GM18502 (cell line): ENCODE data around the gene PIK3R4.

Experiments used
- ATAC-seq: cut with Tn5 transposase; IDR thresholded peaks from one replicate; pipeline ENCODE4 v1.9.1; 2021; ENCODE audit warnings: mild to moderate bottlenecking; ENCODE audit not compliant: unreplicated experiment, poor library complexity

Gene PIK3R4

DNA sequence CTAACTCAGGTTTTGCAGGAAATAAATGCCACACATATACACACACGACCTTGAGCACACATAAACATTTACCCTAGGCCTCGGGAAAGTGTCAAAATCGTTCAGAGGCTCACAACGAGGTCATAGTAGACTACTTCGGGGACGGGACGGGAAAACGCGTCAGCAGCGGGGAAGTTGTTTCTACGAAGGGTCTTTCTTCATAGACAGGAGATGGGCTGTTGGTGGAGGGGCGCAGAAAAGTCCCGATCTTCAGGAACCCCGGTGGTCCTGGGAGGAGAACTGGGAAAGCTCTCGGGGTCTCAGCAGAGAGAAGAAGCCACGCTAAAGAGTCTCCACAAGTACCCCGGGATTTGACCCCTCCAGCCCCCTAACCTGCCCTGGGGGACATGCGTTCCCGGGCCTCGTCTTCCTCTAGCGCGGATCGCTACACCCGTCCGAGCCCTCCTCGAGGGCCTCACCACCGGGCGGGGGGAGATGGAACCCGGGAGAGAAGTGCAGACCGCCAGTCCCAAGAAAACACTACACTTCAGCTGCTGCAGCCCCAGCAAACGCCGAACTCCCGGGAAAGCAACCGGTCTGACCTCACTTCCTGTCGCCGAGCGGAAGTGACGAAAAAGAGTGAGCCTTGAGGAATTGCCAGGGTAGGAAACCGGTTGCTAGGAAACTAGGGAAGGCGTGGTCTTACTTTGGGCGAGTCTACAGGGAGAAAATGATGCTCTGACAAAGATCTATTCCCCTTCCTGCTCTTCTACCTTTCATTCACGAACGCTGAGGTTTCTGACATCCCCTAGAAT is at the start of gene PIK3R4:
Gene PIK3R4 (minus strand): TSS at position 584 of the 794 bp plus-strand sequence. CDS start 1,611 bp downstream, outside the sequence.
- peak; percentile 91 for ATAC-seq

DNA sequence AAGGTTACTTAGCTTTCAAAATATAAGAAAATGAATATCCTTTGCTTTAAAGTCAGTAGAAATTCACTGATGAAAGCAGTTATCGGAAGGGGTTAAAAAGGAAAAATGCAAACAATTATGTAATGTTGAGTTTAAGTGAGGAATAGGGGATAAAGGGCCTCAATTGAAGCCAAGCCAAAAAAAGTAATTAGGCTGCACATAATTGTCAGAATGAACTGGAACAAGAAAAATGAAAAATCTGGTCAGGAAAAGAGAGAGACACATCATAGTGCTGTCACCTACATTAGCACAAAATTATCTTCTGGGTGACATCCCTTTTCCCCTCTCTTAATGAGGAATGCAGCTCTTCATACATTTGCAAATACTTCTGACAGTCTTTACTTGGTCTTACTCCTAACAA is 48.8 kb upstream of the PIK3R4 start:
- no peak for ATAC-seq

DNA sequence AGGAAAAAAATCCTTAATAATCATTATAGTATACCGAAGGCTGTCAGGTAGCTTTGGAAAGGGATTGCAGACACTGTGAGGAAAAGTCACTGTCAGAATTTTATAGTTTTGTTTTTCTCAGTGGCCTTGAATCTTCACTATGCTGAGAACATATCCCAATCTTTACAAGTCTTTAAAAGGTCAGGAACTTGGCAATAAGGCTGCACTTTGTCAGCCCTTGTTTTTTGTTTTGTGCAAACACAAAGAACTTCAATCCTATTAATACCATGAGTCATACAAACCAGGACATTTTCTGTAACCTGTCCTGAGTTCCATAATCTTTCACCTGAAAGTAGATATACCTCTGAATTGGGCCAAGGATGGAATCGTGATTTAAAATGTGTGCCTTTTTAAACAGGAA is 45.6 kb upstream of the PIK3R4 start:
- ATAC-seq: no peak

DNA sequence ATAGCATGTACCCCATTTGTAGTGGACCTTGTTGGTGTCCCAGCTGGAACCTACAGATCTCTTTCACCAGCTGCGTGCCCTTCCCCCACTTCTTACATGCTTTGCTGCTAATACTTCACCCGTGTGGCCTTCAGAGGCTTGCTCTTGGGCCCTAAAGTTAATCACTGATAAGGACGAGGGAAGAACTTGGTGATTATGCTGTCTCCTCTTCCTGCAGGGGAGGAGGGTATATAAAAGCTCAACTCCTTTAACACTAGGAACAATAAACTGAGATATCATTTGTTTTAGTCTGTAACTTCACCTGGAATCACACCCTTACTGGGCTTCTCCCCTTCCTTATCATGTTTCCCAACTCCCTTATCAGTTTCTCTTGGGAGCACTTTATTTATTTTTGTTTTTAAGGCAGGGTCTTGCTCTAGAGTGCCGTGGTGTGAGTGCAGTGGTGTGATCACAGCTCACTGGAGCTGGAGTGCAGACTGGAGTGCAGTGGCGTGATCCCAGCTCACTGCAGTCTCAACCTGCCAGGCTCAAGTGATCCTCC is 43.2 kb upstream of the PIK3R4 start:
- no peak for ATAC-seq

DNA sequence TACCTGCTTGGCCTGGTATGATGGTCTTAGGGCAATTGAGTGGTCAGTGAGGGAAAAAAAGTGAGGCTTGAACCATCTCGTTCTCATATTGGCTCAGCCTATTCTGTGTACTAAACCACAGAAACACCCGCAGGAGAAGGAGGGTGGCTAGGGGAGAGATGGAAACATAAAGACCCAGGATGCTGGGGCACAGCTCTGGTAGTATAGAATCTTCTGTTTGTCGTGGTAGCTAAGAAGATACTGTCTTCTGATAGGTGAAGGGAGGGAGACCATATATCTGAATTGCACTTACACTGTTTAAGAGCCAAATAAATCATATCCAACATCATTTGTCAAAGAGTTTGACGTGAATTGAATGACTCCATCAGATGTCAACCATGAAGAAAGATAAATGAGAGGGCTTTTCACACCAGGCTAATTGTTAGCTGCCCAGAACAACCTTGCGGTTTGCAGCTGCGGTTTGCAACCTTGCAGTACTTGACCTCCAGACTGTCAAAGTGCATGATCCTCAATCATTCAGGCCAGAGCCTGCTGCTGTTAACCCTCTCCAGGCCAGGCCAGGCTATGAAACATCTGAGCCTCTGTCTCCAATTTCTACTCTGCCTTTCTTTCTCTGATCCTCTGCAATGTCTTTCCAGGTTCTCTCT is 40.9 kb upstream of the PIK3R4 start:
- no peak for ATAC-seq

DNA sequence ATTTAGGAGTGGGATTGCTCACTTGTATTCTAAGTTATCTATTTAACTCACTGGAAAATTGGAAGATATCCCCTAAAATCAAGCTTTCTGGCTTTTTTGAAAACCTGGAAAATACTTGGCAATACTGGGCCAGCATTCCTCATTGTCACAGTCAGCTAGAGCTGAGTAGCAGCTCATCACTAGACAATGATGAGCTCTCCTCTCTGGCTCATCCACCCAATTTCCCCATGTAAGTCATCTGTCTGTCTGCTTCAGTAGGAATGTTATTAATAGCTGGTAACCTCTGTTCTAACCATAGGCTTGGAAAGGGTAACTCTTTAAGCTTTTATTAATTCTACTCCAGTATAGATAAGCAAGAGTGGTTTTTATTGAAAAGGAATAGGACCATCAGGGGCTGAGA is 39.7 kb upstream of the PIK3R4 start:
- ATAC-seq: no peak

DNA sequence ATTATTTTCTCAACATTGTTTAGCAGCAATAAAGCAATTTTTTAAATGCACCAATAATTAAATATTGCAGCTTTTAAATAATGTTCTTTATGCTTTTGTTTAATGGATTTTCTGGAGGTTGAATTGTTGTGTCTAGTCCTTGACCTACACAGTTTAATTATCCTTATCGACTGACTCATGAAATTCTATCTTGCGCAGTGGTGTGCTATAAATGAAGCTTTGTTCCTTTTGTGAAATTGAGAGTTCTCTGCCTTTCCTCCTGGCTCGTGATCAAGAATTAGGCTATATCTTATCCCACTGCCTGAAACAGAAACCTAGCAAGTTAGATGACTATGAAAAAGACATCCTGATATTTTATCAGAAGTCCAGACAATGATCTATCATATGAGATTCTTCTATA is 37.0 kb upstream of the PIK3R4 start:
- no peak for ATAC-seq

DNA sequence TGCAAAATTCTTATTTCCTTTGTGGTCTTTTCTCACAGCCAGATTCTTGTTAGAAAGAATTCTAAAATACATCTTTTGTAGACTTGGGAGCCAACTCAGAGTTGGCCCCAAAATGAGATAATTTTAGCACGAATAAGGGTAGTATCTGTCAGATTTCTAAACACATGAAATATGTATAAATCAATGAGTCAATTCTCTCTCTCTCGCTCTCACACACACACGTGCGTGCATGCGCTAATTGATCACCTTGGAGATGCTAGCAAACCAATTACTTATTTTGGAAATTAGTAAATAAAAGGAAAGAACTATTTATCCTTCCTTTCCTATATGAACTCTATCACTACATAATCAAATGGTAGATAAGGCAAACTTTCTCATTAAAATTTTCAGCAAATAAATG is 32.9 kb upstream of the PIK3R4 start:
- peak; percentile 19 for ATAC-seq

DNA sequence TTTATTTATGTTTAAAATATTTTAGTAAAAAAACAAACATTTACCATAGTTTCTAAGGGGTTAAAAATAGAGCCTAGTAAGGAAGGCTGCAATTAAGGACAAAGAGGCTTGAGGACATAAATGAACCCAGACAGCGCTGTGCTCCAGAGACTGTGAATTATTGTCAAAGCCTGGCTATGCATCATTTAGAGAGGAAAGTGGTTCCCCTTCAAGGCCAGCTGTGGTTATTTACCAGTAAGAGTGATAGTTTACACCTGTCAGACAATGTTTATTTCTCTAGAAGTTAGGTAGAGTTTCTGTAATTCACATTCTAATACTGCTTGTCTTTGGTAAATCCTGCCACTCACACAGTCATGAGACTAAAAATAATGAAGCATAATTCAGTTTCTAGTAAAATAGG is 32.4 kb upstream of the PIK3R4 start:
- ATAC-seq: peak; percentile 95

DNA sequence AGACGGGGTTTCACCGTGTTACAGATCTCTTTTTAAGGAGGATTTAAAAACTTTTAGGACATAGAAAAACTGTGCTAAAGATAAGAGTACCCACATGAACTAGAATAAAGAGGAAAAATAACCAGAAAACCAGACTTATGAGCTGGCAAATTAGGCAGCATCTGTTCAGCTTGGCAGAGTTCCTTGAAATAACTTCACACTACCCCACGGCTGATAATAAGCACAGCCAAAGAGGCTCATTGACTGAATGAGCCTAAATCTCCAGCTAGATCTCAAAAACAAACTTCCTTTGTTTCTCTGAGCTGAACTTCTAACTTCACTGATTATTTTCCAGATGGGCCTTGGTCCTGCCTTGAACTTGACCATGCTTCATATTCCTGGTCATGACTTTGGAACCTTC is 26.7 kb upstream of the PIK3R4 start:
- no peak for ATAC-seq

DNA sequence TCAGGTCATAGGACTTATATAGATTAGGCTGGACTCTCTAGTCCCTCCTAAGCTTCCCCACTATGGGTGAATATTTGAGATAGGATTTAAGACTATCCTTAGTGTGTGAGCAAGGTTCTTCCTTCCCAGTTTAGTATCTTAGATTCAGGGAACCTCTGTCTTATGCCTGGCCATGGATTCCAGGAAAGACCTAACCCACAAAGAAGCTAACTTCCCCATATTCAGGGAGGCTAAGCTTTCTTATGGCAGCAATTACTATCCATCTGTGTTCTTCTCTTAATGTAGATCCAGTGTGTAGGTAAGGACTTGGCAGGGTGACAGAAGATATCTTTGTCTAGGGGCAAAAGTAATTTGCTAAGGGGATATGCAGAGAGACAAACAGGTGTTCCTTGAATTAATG is 25.5 kb upstream of the PIK3R4 start:
- ATAC-seq: no peak

DNA sequence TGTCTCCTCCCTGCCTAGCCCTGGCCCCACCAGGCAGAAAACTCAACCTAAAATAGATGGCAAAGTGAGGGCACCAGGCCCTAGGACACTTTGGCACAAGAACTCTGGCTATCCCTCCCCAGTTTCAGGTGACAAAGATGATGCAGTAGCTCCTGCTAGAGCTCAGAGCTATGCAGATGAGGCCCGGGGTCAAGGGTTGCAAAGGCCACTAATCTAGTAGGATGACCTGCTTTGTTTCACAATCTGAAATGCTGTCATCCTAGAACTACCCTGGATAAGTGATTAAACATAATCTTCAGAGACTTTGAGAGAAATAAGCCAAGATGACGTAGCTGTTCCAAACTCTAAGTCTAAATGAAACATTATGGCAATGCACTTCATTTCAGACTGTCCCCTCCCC is 24.0 kb upstream of the PIK3R4 start:
- no peak for ATAC-seq

DNA sequence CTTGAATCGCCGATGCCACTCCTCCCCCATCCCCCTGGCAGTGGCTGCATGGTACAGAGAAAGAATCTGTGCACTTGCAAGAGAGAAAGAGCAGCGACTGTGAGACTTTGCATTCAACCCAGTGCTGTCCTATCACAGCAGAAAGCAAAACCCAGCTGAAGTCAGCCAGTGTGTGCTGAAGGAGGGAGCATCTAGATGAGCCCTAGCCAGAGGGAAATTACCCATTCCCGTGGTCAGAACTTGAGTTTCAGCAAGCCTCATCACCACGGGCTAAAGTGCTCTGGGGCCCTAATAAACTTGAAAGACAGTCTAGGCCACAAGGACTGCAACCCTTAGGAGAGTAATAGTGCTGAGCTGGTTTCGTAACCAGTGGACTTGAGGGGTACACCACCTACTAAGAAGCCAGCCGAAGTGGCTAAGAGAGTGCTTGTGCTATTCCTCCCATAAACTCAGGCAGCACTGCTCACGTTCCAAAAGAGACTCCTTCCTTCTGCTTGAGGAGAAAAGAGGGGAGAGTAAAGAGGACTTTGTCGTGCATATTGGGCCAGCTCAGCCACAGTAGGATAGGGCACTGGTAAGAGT is 15.2 kb upstream of the PIK3R4 start:
- no peak for ATAC-seq

DNA sequence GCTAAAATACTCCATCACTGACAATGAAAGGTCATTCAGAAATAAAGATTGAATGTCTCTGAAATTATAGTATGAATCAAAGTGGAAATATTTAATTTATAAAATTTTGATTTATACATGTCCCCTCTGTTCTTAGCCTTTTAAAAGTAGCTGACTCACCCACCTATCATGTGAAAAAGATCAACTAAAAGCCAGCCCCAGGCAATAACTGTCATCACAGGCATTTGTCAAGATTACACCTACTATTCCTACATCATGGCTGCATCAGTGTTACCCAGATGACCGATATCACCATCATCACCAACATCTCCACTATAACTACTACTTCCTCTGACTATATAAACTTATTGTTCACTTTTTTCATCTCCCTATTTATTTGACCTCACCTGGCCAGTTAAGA is 14.3 kb upstream of the PIK3R4 start:
- ATAC-seq: no peak

DNA sequence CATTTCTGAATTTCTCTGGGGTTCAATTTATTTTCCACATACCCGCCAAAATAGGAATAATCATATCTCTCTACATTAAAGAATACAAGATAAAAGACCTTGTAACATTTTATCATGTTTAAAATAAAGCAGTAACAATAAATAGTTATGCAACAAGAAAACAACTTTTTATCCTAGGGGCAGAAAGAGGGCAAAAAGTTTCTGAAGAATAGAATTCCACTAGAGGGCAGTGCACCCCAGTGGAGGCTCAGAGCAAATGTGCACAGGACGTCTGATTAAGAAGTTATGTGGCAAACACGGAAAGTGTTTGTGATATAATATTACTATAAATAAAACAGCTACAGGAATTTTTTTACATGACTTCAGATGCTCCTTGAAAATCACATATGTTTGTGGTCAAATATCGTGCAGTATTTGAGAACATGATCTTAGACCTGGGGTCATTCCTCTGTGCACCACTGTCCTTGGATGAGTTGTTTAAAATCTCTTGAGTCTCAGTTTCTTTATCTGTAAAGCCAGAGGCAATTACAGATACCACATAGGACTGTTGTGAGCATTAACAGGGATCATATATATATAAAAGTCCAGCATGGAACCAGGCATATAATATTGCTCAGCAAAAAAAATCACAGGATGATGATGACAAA is 13.2 kb upstream of the PIK3R4 start:
- peak; percentile 68 for ATAC-seq

DNA sequence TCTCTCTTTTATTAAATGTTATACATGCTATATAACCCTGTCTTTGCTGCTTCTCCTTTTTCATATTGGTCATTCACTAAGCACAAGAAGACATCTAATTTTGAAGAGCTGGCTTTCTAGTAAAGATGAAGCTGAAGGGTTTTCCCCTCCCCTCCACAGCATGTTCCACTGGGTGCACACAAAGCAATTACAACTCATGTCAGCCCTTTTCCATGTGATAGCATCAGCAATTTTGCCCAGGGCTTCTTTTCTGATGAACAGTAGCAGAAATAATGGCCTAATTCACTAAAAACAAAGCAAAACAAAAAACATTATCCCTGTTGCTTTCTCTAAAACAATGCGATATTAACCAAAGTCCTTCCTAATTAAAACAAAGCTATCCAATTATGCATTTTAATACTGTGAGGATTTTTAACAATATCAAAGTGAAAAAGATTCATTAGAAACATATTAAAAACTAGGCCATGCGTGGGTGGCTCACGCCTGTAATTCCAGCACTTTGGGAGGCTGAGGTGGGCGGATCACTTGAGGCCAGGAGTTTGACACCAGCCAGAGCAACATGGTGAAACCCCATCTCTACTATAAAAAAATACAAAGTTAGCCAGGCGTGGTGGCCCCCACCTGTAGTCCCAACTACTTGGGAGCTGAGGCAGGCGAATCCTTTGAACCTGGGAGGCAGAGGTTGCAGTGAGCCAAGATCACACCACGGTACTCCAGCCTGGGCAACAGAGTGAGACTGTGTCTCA is 12.2 kb upstream of the PIK3R4 start:
- ATAC-seq: no peak

DNA sequence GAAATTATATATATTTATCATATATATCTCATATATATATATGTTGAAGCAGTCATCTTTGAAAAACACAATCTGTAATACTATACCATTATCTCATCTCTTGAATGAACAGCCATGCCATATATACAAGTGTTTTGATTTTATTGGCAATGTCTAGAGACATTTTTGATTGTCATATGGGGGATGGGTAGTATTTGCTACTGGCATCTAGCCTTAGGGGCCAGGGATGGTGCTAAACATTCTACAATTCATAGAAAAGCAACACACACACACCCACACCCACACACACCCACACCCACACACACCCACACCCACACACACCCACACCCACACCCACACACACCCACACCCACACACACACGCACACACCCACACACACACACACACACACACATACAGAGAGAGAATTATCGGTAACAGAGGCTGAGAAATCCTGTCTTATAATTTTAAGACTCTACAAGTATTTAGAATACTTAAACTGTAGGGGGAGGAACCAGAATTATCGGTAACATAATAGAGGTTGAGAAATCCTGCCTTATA is 11.1 kb upstream of the PIK3R4 start:
- no peak for ATAC-seq

DNA sequence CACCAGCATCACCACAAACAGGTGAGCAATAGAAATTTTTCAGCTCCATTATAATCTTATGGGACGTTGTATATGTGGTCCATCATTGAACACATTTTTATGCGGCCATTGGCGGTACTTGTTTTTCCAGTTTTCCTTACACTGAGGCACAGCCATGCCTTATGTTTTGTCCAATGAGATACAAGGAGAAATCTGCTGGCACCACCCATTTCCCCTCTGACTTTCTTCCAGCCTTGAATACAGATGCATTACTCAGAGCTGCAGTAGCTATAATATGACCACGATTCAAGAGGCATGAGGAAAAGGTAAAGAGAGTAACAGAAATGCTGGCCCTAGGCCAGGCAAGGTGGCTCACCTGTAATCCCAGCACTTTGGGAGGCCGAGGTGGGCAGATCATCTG is 9.0 kb upstream of the PIK3R4 start:
- ATAC-seq: no peak

DNA sequence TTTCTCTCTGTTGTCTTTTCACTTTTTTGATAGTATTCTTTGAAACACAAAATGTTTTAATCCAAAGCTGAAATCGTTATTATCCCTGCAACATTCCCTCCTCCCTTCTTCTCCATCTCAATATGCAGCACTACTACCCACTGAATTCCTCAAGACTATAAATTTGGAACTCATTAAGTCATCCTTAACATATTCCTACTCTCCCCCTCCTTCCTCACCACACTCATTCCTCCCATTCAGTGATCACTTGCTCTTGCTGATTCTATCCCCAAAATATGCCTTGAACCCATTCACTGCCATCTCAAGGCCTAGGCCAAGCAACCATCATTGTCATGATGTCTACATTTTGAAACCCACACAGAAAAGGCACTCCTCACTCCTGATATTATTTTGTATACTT is 2.4 kb upstream of the PIK3R4 start:
- ATAC-seq: no peak

DNA sequence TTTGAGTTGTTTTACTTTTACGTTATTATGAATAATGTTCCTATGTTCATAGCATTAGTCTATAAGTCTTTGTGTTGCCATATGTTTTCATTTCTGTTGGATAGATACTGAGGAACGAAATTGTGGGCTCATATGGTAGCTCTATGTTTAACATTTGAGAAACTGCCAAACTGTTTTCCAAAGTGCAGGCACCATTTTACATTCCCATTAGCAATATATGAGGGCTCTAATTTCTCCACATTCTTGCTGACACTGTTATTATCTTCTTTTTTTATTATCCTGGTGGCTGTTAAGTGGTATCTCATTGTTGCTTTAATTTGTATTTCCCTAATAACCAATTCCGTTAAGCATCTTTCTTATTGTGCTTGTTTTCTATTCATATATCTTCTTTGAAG is 1.8 kb upstream of the PIK3R4 start:
- ATAC-seq: no peak
